H54 (cell line): ENCODE results near the gene ABCE1.
A peak's percentile ranks its signal among the peaks of the same experiment; 100 is the strongest.

Source experiments
- DNase-seq: peaks from one replicate; pipeline ENCODE4 v3.0.0; 2011; ENCODE audit warnings: low spot score, mixed read lengths; ENCODE audit not compliant: insufficient read length
- FAIRE-seq: peaks from 3 replicates; lab custom pipeline; 2011; peaks lifted over from hg19 to GRCh38; lab: Jason Lieb, UNC
- POLR2A ChIP-seq: IDR thresholded peaks from 2 replicates; pipeline ENCODE4 v1.6.1; 2011; ENCODE audit warnings: low read depth, mild to moderate bottlenecking, low read length

Gene ABCE1

DNA sequence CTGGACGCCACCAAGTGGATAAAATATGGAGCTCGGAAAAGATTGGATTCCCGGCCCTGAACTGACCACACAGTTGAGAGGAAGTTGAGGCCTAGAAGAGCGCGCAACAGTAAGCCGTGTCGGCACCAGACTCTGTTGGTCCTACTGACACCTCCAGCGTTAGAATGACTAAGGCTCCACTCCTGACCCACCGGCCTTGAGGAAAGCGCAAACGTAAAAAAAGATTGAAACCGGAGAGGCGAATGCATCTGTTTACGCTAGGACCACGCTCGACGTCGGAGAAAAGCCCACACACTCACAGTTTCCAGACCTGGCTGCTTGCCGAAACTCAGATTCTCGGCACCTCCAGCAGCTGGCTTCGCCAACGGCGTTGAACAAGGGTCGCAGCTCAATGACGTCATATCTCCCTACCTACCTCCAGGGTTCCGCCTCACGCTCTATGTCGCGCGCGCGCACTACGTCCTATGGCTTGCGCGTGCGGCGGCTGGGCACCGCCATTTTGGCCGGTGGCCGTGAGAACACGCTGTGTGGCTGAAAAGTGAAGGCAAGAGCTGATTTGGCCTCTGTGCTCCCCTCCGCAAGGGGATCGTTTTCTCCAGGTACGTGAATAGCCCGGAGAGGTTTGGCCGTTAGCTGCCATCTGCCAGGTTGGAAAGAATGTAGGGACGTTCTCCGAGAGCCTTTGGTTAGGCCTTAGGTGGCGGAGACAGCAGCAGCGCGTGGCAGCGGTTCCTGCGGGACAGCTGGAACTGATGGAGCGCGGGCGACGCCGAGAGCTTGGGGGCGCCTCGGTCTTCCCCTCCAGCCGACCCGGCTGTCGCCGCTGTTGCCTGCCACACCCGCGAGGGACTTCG lies at the start of gene ABCE1, which contains the start of gene ANAPC10:
Gene ABCE1, plus strand, starts transcription at position 491 of the 854 bp plus-strand sequence. CDS start 6,102 bp downstream, outside the sequence.
Gene ANAPC10, minus strand, starts transcription at position 376 of the 854 bp plus-strand sequence. CDS start 2,097 bp downstream, outside the sequence.
- FAIRE-seq (peak; percentile 45), DNase-seq (peak; percentile 53)
- TF ChIP-seq POLR2A, result peak; percentile 87

DNA sequence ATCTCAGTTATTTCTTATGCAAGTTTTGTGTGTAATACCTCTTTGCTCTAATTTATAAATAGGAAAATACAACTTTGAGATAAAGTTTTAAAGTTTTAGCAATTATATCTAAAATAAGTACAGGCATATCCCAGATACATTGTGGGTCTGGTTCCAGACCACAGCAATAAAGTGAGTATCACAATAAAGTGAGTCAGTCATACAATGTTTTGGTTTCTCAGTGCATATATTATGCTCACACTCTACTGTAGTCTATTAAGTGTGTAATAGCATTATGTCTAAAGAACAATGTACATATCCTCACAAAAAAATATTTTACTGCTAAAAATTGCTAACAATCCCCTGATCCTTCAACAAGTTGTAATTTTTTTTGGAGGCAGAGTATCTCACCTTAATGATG lies 49.3 kb upstream of the ABCE1 start:
- TF ChIP-seq POLR2A, result no peak
- FAIRE-seq (no peak), DNase-seq (no peak)

DNA sequence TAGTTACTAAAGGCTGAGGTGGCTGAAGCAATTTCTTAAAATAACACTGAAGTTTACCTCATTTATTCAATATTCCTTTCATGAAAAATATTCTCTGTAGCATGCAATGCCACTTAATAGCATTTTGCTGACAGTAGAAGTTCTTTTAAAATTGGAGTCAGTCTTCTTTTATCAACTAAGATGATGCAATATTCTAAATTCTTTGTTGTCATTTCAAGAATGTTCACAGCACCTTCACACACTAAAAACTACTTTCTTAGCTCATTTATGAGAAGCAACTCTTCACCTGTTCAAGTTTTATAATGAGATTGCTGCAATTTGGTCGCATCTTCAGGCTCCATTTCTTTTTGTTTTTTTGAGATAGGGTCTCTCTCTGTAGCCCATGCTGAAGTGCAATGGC lies 48.9 kb upstream of the ABCE1 start:
- no peak for FAIRE-seq

DNA sequence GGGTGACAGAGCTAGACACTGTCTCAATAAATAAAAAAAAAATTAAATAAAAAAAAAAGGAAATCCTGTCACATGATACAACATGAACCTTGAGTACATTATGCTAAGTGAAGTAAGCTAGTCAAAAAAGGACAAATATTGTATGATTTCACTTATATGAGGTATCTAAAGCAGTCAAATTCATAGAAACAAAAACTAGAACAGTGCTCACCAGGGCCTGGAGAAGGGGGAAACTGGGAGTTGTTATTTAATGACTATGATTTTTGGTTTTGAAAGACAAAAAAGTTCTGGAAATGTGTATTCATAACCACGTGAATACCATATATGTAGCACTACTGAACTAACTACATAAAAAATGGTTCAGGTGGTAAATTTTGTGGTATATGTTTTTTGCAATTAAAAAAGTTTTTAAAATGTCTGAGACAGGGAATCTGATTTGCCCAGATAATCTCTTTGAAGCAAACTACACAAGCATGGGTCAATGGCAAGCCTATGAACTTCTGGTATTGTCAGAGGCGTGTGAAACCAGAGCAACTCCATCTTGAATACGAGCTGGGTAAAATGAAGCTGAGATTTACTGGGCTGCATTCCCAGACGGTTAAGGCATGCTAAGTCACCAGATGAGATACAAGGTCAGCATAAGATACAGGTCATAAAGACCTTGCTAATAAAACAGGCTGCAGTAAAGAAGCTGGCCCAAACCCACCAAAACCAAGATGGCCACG lies 42.4 kb upstream of the ABCE1 start:
- FAIRE-seq (no peak), DNase-seq (no peak)
- no peak for TF ChIP-seq POLR2A

More for the DNA sequence above, 48.9 kb upstream of the ABCE1 start:
- TF ChIP-seq POLR2A, result no peak
- no peak for DNase-seq

DNA sequence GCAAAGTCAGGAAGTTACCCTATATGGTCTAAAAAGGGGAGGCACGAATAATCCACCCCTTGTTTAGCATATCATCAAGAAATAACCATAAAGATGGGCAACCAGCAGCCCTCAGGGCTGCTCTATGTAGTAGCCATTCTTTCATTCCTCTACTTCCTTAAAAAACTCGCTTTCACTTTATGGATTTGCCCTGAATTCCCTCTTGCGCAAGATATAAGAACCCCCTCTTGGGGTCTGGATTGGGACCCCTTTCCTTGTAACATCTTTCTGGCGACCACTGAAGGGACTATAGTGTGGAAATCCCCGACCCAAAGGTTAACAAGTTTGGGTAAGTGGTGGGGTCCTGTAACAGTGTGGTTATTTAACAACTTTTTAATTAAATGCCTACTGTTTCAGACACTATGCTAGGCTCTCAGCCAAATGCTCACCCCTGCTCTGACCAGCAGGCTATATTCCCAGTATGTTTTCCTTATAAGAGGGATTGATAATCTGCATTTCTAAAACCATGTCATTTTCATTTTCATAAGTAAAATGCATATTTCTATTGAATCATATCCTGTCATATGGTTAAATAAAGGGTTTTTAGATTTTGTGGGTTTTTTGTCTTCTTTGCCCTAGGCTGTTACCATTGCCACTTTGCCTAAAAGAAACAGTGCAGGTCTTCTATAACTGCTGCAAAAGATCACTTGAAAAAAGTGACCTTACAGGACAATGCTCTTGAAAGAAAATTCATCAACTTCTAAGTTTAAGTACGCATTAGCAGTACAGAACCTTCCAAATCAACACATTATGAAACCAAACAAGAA lies 41.6 kb upstream of the ABCE1 start:
- FAIRE-seq (no peak), DNase-seq (no peak)
- TF ChIP-seq POLR2A, result no peak

DNA sequence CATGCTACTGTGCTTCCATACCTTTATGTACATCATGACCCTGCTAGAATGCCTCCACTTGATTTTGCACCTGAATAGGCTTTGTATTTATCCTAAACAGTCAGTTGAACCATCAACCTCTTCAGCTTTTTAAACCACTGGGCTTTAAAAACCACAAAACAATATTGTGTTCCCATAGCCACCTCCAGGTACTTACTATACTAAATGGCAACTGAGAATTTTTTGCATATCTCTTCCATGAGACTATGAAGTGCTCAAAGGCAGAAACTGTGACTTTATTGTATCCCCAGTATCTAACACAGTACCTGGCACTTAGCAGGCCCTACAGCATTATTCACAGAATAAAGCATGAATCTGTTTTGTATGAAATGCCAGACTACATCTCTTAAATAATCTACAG lies 39.9 kb upstream of the ABCE1 start:
- DNase-seq, result no peak
- no peak for FAIRE-seq

DNA sequence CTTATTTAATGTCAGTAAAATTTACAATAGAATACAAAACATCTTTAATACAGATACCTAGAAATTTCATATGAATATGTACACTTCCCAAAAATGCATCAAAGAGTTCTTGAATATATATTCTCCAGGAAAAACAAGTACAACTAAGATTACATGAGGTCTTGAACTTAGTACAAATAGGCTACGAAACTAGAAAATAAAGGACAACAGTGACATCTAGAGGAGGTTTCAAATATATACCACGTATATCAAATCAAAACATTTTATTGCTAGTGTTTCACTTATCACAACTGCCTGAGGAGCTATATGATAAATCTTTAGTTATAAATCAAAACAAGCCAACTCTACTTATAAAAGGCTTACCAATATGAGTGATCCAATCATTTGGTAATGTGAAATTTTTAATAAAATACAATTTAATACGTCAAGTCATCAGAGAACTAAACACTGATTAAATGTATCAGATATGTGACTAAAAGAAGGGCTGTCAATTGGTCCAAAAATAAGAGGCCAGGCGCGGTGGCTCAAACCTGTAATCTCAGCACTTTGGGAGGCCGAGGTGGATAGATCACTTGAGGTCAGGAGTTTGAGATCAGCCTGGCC lies 36.7 kb upstream of the ABCE1 start:
- TF ChIP-seq POLR2A, result no peak
- FAIRE-seq (no peak), DNase-seq (no peak)

More for the DNA sequence above, 39.9 kb upstream of the ABCE1 start:
- no peak for TF ChIP-seq POLR2A

DNA sequence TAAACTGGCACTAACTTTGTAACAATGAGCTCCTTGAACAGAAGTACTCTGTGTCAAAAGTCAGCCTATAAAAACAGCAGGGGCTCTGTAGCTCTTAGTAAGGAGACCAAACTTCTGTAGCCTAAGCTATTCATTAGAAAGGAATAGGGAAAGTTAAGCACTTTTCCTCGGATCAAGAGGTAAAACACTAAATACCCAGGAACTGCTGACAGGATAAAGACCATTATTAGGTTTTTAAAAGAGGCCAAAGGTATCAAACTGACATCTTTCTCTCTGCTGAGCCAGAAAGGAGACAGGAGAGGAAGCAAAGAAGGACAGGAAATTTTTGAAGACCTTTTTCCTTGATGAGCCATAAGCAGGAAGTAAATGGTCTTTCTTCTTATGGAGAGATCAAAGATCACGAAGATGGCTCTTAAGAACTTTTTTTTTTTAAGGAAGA lies 32.0 kb upstream of the ABCE1 start:
- FAIRE-seq, result no peak
- TF ChIP-seq POLR2A, result no peak
- no peak for DNase-seq

DNA sequence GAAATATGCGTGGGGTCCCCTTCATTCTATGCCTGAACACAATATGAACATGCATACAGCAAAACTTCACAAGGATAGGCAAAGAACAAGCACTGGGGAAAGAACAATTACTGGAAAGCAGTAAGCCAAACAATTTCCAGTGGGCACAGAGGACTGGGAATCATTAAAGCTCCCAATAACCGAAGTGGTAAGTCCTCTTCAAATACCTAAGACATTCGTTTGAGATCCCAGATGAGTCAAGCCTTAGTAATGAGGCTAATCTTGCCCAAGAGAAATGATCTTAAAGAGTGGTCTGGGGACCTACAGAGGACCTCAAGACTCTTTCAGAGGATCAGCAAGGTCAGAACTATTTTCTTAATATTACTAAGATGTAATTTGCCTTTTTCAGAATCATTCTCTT lies 28.8 kb upstream of the ABCE1 start:
- DNase-seq, result no peak
- FAIRE-seq, result no peak
- TF ChIP-seq POLR2A, result no peak

DNA sequence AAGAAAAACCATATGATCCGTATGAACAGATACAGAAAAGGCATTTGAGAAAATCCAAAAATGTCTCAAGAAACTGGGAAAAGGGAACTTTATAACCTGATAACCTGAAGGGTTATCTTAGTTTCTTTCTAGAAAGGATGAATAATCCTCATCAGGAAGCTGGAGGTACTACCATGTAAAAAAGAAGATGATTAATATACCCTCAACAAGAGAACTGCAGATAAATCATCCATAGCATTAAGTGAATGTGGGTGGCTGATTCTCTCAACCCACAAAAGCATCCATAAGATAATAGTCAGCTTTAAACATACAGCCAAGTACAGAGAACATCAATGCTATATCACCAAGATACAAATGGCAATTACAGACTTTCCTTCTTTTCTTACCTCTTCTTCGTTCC lies 26.6 kb upstream of the ABCE1 start:
- DNase-seq (no peak), FAIRE-seq (no peak)
- TF ChIP-seq POLR2A, result no peak

DNA sequence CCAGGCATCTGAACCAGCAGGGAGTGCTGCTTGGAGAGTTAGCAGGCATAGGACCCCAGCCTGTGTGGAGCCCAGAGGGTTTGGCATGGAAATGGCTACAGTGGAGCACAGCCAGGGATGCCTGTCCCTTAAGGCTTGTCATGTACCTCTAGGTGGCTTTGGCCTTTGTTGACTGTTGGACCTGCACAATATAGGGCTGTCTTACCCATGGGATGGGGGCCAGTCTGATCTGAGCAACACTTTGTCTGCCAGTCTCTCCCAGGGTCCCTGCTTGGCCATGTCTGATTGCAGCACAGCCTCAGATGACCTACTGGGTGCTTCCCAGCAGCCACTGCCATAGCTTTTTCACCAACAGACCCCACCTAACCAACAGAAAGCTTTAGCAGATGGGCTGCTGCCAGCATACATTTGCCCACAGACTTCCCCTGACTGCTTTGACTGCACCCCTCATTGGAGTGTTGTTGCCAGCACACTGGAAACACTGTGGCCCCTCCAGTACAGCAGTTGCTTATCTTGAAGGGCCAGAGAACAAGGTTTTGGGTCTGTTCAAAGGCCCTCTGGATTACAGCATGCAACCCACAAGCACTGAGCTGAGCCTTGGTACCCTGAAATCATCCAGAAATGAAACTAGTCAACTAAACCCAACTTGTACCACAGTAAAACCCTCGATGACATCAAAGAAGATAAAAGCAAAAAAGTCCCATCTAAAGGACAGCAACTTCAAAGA lies 22.2 kb upstream of the ABCE1 start:
- no peak for FAIRE-seq
- no peak for DNase-seq
- TF ChIP-seq POLR2A, result no peak

DNA sequence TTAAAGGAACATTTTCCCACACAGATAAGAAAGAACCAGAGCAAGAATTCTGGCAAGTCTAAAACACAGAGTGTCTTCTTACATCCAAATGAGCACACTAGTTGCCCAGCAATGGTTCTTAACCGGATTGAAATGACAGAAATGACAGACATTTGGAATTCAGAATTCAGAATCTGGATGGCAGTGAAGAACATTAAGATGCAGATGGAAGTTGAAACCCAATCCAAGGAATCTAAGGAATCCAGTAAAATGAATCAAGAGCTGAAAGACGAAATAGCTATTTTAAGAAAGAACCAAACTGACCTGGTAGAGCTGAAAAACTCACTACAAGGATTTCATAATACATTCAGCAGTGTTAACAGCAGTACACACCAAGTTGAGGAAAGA lies 21.6 kb upstream of the ABCE1 start:
- TF ChIP-seq POLR2A, result no peak
- DNase-seq (no peak), FAIRE-seq (no peak)
